GM18951 (cell line): Measurements from ENCODE around the gene BUD13.

Experiments
- POLR2A ChIP-seq: IDR thresholded peaks from 4 replicates; pipeline ENCODE4 v1.6.1; 2011; ENCODE audit warnings: mild to moderate bottlenecking; ENCODE audit not compliant: insufficient read length, insufficient read depth; ENCODE audit errors: extremely low read depth
- in situ Hi-C: fragments of 300-500 bp; cut with MboI; formaldehyde crosslinking; loops from one replicate; pipeline ENCODE4 v1.12.0; 2022; ENCODE audit warnings: low sequenced_read_pairs, mixed read lengths, inconsistent platforms; ENCODE audit not compliant: unreplicated experiment

Gene BUD13

GRCh38 chr11:116729501-116730240, 43.1 kb downstream of the BUD13 start:
- TF ChIP-seq POLR2A: no peak
- in situ Hi-C loops: no loop called here

- no peak for TF ChIP-seq POLR2A
- in situ Hi-C loops: no loop called here
These were observed 44.8 kb downstream of the BUD13 start for GRCh38 chr11:116727990-116728389.

GRCh38 chr11:116725434-116726221, 47.2 kb downstream of the BUD13 start:
- TF ChIP-seq POLR2A: no peak
- in situ Hi-C loops: no loop called here

GRCh38 chr11:116724813-116725212, 48.0 kb downstream of the BUD13 start:
- in situ Hi-C loops: no loop called here
- TF ChIP-seq POLR2A: no peak

GRCh38 chr11:116723511-116723910, 49.3 kb downstream of the BUD13 start:
- TF ChIP-seq POLR2A: no peak
- in situ Hi-C loops: no loop called here

- in situ Hi-C loops: no loop called here
- TF ChIP-seq POLR2A: no peak
These were observed 50.8 kb downstream of the BUD13 start for GRCh38 chr11:116721988-116722387.

GRCh38 chr11:116720895-116721294, 51.9 kb downstream of the BUD13 start:
- TF ChIP-seq POLR2A: no peak
- in situ Hi-C loops: no loop called here

GRCh38 chr11:116718955-116719501, 53.8 kb downstream of the BUD13 start:
- TF ChIP-seq POLR2A: no peak
- in situ Hi-C loops: no loop called here

- in situ Hi-C loops: no loop called here
These were observed 56.2 kb downstream of the BUD13 start for GRCh38 chr11:116716621-116717020.

GRCh38 chr11:116715383-116715782, 57.4 kb downstream of the BUD13 start:
- no peak for TF ChIP-seq POLR2A
- in situ Hi-C loops: no loop called here

More at GRCh38 chr11:116716621-116717020, 56.2 kb downstream of the BUD13 start:
- TF ChIP-seq POLR2A: no peak

- TF ChIP-seq POLR2A: no peak
These were observed 57.9 kb downstream of the BUD13 start for GRCh38 chr11:116714902-116715301.

GRCh38 chr11:116712428-116712827, 60.4 kb downstream of the BUD13 start:
- TF ChIP-seq POLR2A: no peak
- in situ Hi-C loops: no loop called here

More at GRCh38 chr11:116714902-116715301, 57.9 kb downstream of the BUD13 start:
- in situ Hi-C loops: no loop called here

- in situ Hi-C loops: no loop called here
These were observed 62.0 kb downstream of the BUD13 start for GRCh38 chr11:116710762-116711161.

More at GRCh38 chr11:116710762-116711161, 62.0 kb downstream of the BUD13 start:
- no peak for TF ChIP-seq POLR2A
